ENCODE data around the gene TMCO2. TPM values are rescaled to one million over a fixed set of nuclear protein-coding genes. Genes with fewer than 3 reads are reported as not detected.
A peak's percentile ranks its signal among the peaks of the same experiment; 100 is the strongest.

The TMCO2 gene
- total RNA-seq, 1 donor from 2014 or later, result 0.54 TPM

- Mint-ChIP-seq H3K4me3 (ENCODE audit: unreplicated experiment) (peak overlapping the region; percentile 57), H3K36me3 (ENCODE audit: low read depth, unreplicated experiment) (peaks cover 27% of the 10 kb centered on the region), H3K27ac (ENCODE audit: unreplicated experiment) (no peak overlapping the region), H3K27me3 (ENCODE audit: unreplicated experiment) (no peaks in the 10 kb centered on the region), H3K4me1 (ENCODE audit: unreplicated experiment) (no peaks in the 10 kb centered on the region), H3K9me3 (ENCODE audit: unreplicated experiment) (no peaks in the 10 kb centered on the region)
- DNase-seq (ENCODE audit: low spot score), result no peak
- TF ChIP-seq, protein P1, sequence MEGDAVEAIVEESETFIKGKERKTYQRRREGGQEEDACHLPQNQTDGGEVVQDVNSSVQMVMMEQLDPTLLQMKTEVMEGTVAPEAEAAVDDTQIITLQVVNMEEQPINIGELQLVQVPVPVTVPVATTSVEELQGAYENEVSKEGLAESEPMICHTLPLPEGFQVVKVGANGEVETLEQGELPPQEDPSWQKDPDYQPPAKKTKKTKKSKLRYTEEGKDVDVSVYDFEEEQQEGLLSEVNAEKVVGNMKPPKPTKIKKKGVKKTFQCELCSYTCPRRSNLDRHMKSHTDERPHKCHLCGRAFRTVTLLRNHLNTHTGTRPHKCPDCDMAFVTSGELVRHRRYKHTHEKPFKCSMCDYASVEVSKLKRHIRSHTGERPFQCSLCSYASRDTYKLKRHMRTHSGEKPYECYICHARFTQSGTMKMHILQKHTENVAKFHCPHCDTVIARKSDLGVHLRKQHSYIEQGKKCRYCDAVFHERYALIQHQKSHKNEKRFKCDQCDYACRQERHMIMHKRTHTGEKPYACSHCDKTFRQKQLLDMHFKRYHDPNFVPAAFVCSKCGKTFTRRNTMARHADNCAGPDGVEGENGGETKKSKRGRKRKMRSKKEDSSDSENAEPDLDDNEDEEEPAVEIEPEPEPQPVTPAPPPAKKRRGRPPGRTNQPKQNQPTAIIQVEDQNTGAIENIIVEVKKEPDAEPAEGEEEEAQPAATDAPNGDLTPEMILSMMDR (IDR thresholded peaks at IDR 0.05; ENCODE audit: unreplicated experiment), result no peak
Observed at GRCh38 chr1:40272653-40273213, 25.0 kb downstream of the TMCO2 start.

DNA sequence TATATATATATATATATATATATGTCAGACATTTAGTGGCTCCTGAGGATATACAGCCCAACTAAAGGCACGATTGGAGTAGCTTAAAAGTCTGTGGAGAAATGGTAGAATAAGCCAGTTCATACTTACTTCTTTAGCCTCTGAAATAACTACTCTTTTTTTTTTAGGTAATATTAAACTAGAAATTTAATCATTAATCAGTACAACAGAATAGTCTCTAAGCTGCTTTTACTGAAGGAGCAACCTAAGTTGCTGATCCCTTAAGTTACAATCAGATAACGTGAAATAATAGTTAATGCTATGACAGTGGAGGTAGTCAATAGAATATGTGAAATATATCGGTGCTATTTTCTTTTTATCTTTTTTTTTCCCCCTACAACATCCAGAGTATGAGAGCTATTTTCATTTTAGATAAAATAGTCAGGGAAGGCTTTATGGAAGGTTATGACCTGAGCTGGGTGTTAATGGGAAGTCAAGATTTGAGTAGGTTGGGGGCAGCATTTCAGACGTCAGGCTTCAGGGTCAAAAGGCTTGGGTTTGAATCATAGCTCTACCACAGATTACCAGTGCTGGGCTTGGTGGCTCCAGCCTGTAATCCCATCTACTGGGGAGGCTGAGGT is 25.9 kb downstream of the TMCO2 start:
- H3K4me1 Mint-ChIP-seq (ENCODE audit: unreplicated experiment), result no peaks in the 10 kb centered on the region
- peaks cover 27% of the 10 kb centered on the region for H3K36me3 Mint-ChIP-seq (ENCODE audit: low read depth, unreplicated experiment)
- TF ChIP-seq, protein P1 (IDR thresholded peaks at IDR 0.05; ENCODE audit: unreplicated experiment), result no peak
- H3K9me3 Mint-ChIP-seq (ENCODE audit: unreplicated experiment), result no peaks in the 10 kb centered on the region
- no peak overlapping the region for H3K4me3 Mint-ChIP-seq (ENCODE audit: unreplicated experiment)
- no peak for DNase-seq (ENCODE audit: low spot score)
- H3K27ac Mint-ChIP-seq (ENCODE audit: unreplicated experiment), result no peak overlapping the region
- H3K27me3 Mint-ChIP-seq (ENCODE audit: unreplicated experiment), result no peaks in the 10 kb centered on the region

- Mint-ChIP-seq H3K27me3 (ENCODE audit: unreplicated experiment) (no peaks in the 10 kb centered on the region), H3K9me3 (ENCODE audit: unreplicated experiment) (no peaks in the 10 kb centered on the region), H3K4me1 (ENCODE audit: unreplicated experiment) (no peaks in the 10 kb centered on the region), H3K36me3 (ENCODE audit: low read depth, unreplicated experiment) (peaks cover 27% of the 10 kb centered on the region), H3K4me3 (ENCODE audit: unreplicated experiment) (no peak overlapping the region), H3K27ac (ENCODE audit: unreplicated experiment) (no peak overlapping the region)
- no peak for DNase-seq (ENCODE audit: low spot score)
- TF ChIP-seq, protein P1 (IDR thresholded peaks at IDR 0.05; ENCODE audit: unreplicated experiment), result no peak
Observed at GRCh38 chr1:40274331-40274730, 26.6 kb downstream of the TMCO2 start.

DNA sequence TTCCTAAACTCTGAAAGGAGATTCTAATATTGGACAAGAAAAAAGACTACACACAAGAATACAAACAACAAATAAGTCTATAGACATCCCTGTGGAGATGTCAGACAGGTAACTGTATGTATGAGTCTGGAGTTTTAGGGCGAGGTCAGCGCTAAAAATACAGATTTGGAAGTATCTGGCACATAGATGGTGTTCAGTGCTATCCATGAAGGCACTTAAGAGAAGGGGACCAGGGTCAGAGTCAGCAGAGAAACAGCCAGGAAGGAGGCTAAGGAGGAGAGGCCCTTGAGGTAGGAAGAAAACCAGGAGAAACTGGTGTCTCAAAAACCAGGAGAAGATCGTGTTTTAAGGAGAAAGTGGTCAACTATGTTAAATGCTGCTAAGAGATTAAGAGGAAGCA is 28.4 kb downstream of the TMCO2 start:
- H3K27me3 Mint-ChIP-seq (ENCODE audit: unreplicated experiment), result no peaks in the 10 kb centered on the region
- H3K27ac Mint-ChIP-seq (ENCODE audit: unreplicated experiment), result no peak overlapping the region
- H3K36me3 Mint-ChIP-seq (ENCODE audit: low read depth, unreplicated experiment), result peaks cover 13% of the 10 kb centered on the region
- no peak for DNase-seq (ENCODE audit: low spot score)
- no peaks in the 10 kb centered on the region for H3K9me3 Mint-ChIP-seq (ENCODE audit: unreplicated experiment)
- H3K4me1 Mint-ChIP-seq (ENCODE audit: unreplicated experiment), result no peaks in the 10 kb centered on the region
- TF ChIP-seq, protein P1 (IDR thresholded peaks at IDR 0.05; ENCODE audit: unreplicated experiment), result no peak
- peak overlapping the region; percentile 5 for H3K4me3 Mint-ChIP-seq (ENCODE audit: unreplicated experiment)

GRCh38 chr1:40281853-40282252 is 34.1 kb downstream of the TMCO2 start:
- Mint-ChIP-seq H3K27me3 (ENCODE audit: unreplicated experiment) (peaks cover 2% of the 10 kb centered on the region), H3K27ac (ENCODE audit: unreplicated experiment) (no peak overlapping the region), H3K36me3 (ENCODE audit: low read depth, unreplicated experiment) (peaks cover 13% of the 10 kb centered on the region), H3K9me3 (ENCODE audit: unreplicated experiment) (no peaks in the 10 kb centered on the region), H3K4me1 (ENCODE audit: unreplicated experiment) (no peaks in the 10 kb centered on the region), H3K4me3 (ENCODE audit: unreplicated experiment) (no peak overlapping the region)
- TF ChIP-seq, protein P1 (IDR thresholded peaks at IDR 0.05; ENCODE audit: unreplicated experiment), result no peak
- no peak for DNase-seq (ENCODE audit: low spot score)
